AG04450 (cell line): Measurements from ENCODE around the gene ZDHHC14. TPM values are rescaled to one million over a fixed set of nuclear protein-coding genes. Genes with fewer than 3 reads are reported as not detected.

Experiments used
- CTCF ChIA-PET: fragments of 300-600, 350-600 bp; formaldehyde crosslinking; extraction: SDS; loops from one replicate; lab custom pipeline; 2022; ENCODE audit warnings: antibody characterized with exemption, inconsistent platforms; lab: Charles Lee
- POLR2A ChIA-PET: fragments of 350-600 bp; formaldehyde crosslinking; extraction: SDS; loops from one replicate; lab custom pipeline; 2021; ENCODE audit warnings: antibody characterized with exemption, inconsistent platforms; lab: Yijun Ruan, JAX
- DNase-seq: peaks from one replicate; pipeline ENCODE4 v3.0.0-alpha.2; 2011; ENCODE audit warnings: low read depth, low spot score
- H3K27ac ChIP-seq: one replicate; pipeline ENCODE4 v1.5.1; 2012; ENCODE audit warnings: low read depth, low read length, control low read depth
- H3K27me3 ChIP-seq: one replicate; pipeline ENCODE4 v1.6.0; 2012; ENCODE audit warnings: low read length; ENCODE audit not compliant: control insufficient read depth, insufficient read depth
- H3K4me3 ChIP-seq: 2 replicates; pipeline ENCODE4 v1.5.1; 2011; ENCODE audit warnings: mild to moderate bottlenecking, low read depth, low read length, control low read depth
- H3K9me3 ChIP-seq: 2 replicates; pipeline ENCODE4 v1.5.1; 2012; ENCODE audit warnings: low read length; ENCODE audit not compliant: control insufficient read depth, insufficient read depth
- polyA plus RNA-seq: library from polyadenylated mRNA; depleted of rRNA; stranded (reverse); fragments of >200 nt; gene quantifications from 2 replicates; pipeline ENCODE4 v1.2.3, GENCODE V29; 2011
- TF ChIP-seq, protein P1 (sequence below): IDR thresholded peaks from 2 replicates; pipeline ENCODE4 v1.5.1; 2011; ENCODE audit warnings: low read depth, low read length, control low read depth, inconsistent platforms

The ZDHHC14 gene
- polyA plus RNA-seq, 1 experiment = 2.2 TPM

DNA sequence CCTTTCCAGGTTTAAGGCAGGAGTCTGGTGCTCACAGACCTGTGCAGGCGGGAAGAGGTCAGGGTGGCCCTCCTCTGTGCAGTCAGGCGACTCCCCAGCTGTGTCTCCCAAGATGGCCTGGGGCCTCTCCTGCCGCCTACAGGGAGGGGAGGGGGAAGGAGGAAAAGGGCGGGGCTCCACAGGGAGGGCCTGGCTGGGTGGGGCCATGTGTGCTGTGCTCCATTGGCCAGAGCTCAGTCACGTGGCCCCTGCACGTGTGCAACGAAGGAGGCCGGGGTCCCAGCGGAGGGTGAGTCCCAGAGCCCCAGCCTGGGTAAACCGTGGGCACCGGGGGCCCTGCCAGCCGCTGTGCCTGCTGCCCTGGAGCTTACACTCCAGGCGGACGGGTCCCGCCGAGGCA, 211.6 kb downstream of the ZDHHC14 start:
- CTCF ChIA-PET = no interaction called here
- H3K9me3 ChIP-seq = peaks cover 12% of the 10 kb centered on the region
- POLR2A ChIA-PET = no interaction called here
- no peak overlapping the region for H3K27ac ChIP-seq
- TF ChIP-seq, protein P1, sequence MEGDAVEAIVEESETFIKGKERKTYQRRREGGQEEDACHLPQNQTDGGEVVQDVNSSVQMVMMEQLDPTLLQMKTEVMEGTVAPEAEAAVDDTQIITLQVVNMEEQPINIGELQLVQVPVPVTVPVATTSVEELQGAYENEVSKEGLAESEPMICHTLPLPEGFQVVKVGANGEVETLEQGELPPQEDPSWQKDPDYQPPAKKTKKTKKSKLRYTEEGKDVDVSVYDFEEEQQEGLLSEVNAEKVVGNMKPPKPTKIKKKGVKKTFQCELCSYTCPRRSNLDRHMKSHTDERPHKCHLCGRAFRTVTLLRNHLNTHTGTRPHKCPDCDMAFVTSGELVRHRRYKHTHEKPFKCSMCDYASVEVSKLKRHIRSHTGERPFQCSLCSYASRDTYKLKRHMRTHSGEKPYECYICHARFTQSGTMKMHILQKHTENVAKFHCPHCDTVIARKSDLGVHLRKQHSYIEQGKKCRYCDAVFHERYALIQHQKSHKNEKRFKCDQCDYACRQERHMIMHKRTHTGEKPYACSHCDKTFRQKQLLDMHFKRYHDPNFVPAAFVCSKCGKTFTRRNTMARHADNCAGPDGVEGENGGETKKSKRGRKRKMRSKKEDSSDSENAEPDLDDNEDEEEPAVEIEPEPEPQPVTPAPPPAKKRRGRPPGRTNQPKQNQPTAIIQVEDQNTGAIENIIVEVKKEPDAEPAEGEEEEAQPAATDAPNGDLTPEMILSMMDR = no peak
- H3K27me3 ChIP-seq = no peaks in the 10 kb centered on the region
- no peak for DNase-seq
- H3K4me3 ChIP-seq = no peak overlapping the region

DNA sequence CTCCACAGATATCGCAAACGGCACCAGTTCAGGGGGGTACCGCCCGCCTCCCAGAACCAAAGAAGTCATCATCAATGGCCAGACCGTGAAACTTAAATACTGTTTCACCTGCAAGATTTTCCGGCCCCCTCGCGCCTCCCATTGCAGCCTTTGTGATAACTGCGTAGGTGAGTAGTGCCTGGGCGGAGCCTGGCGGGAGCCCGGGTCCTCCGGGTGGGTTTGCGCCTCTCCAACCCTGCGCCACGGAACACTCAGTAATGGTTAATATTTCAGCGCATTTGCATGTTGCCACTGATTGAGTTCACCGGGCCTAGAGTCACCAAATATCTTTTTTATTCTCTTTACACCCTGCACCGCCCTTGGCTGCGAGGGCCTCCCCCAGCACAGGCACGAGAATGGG, 212.0 kb downstream of the ZDHHC14 start:
- ChIA-PET POLR2A (no interaction called here), CTCF (no interaction called here)
- peaks cover 12% of the 10 kb centered on the region for H3K9me3 ChIP-seq
- no peak overlapping the region for H3K27ac ChIP-seq
- DNase-seq = no peak
- H3K4me3 ChIP-seq = no peak overlapping the region
- TF ChIP-seq, protein P1 = no peak
- H3K27me3 ChIP-seq = no peaks in the 10 kb centered on the region

DNA sequence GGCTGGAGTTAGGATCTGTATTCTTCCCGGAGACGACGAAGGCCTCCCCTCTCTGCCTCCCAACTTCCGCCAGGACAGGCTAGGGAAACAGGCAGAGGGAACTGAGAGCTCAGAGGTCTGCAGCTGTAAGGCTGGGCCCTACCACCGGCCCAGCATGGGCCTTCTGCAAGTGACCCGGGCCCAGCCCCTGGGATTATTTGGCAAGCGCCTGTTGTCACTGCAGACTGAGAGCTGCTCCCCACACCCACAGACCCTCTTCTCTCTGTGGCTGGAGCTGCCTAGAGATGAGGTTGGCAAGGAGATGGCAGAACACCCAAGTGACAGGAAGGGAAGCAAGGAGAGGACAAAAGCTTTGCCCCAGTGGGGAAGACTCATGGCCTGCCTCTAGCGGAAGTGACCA, 212.6 kb downstream of the ZDHHC14 start:
- no peak for DNase-seq
- ChIA-PET CTCF (no interaction called here), POLR2A (no interaction called here)
- TF ChIP-seq, protein P1 = no peak
- H3K9me3 ChIP-seq = peaks cover 12% of the 10 kb centered on the region
- no peaks in the 10 kb centered on the region for H3K27me3 ChIP-seq
- H3K4me3 ChIP-seq = no peak overlapping the region
- H3K27ac ChIP-seq = no peak overlapping the region

DNA sequence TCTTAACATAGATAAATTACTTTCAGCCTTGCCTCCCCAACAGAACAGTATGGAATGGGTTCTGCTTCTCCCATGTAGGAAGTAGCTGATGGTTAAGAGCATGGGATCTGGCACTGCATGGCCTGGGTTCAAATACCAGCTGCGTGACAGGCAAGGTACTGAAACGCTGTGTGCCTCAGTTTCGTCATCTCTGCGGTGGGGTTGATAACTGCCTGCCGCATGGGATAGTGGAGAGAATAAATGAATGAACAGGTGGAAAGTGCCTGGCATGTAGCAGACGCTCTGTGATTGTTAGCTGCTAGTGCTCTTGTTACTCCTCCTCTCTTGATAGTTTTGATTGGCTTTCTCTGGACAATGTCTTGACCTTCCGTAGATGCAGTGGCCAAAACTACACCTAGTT, 213.3 kb downstream of the ZDHHC14 start:
- POLR2A ChIA-PET = no interaction called here
- H3K9me3 ChIP-seq = peaks cover 12% of the 10 kb centered on the region
- no peak overlapping the region for H3K27ac ChIP-seq
- CTCF ChIA-PET = interaction anchor here (1.1 kb wide), 1 partner anchor 215 kb away, joined by 3 read pairs; no protein-coding TSS in a partner anchor
- TF ChIP-seq, protein P1 = no peak
- no peak overlapping the region for H3K4me3 ChIP-seq
- no peak for DNase-seq
- no peaks in the 10 kb centered on the region for H3K27me3 ChIP-seq

DNA sequence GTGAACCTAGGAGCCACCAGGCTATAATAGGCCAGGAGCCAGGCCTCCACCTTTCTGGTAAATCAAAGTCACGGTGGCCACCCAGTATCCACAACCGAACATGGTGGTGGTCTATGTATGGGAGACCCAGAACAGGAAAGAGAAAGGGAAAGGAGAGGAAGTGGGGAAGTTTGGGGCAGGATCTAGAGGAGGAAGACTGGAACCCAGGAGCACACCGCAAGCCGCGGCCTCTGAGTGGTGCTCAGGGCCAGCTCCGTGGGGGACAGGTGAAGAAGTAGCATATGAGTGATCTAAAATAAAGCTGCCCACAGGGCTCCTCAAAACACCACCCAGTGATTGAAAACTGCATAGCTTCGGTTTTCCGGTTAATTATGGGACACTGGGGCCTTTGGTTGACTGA, 214.8 kb downstream of the ZDHHC14 start:
- Histone ChIP-seq H3K27ac (no peak overlapping the region), H3K9me3 (peaks cover 4% of the 10 kb centered on the region; the same call in 1 of the 2 replicates), H3K4me3 (no peak overlapping the region), H3K27me3 (no peaks in the 10 kb centered on the region)
- ChIA-PET POLR2A (no interaction called here), CTCF (interaction anchor here (2.6 kb wide), 1 partner anchor 281 kb away, joined by 10 read pairs; no protein-coding TSS in a partner anchor)
- no peak for DNase-seq
- TF ChIP-seq, protein P1 = no peak
